Upper lobe of left lung (tissue), 4 donors: ENCODE measurements around the gene FAM8A1.

ENCODE experiments used
- CTCF ChIP-seq, 6 experiments: fragments of 450-650 bp in 4 of 6; fragments of 200-600 bp in 2 of 6; sonication (generic) in 2 of 6; IDR thresholded peaks; one replicate each; pipeline ENCODE4 v1.5.1; 2016 to 2019; ENCODE audit warnings: antibody characterized with exemption in 6 of 6
- EP300 ChIP-seq, 4 donors: sonication (generic); formaldehyde crosslinking; IDR thresholded peaks; one replicate each; pipeline ENCODE4 v1.5.1; 2017; ENCODE audit warnings: antibody characterized with exemption in 4 of 4, control low read depth in 2 of 4
- POLR2A ChIP-seq, 4 donors: fragments of 450-650 bp; IDR thresholded peaks; one replicate each; pipeline ENCODE4 v1.5.1; 2016 to 2017; ENCODE audit warnings: antibody characterized with exemption in 4 of 4, mild to moderate bottlenecking in 2 of 4
- POLR2AphosphoS5 ChIP-seq, 2 donors: sonication (generic); formaldehyde crosslinking; IDR thresholded peaks; one replicate each; pipeline ENCODE4 v1.5.1; 2017; ENCODE audit warnings: antibody characterized with exemption in 2 of 2

DNA sequence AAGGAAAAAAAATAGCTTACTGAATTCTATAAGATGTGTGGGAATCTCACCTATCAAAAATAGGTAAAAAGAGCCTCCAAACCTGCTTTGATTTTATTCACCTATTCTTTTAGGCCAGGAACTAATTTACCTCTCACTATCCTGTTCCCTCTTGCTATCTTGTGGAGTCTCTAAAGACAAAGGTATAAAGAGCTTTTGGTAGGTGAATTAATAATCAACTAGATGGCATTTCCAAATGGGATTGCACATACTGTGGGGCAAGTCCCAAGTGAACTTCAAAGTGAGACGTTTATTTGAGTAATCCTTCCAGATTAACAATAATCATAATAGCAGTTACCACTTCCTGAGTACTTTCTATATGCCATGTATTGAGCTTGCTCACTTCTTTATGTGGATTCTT is 2.8 kb downstream of the FAM8A1 start:
- TF ChIP-seq POLR2AphosphoS5 (IDR thresholded peaks at IDR 0.05) = no peak
- TF ChIP-seq CTCF (IDR thresholded peaks at IDR 0.05) = no peak
- no peak for TF ChIP-seq POLR2A (IDR thresholded peaks at IDR 0.05)
- no peak for TF ChIP-seq EP300 (IDR thresholded peaks at IDR 0.05)
